HS-5 (cell line): ENCODE data around the gene RAB3IL1.

Experiments
- DNase-seq: peaks from one replicate; pipeline ENCODE4 v3.0.0-alpha.2; 2012; ENCODE audit warnings: low read depth

The RAB3IL1 gene

DNA sequence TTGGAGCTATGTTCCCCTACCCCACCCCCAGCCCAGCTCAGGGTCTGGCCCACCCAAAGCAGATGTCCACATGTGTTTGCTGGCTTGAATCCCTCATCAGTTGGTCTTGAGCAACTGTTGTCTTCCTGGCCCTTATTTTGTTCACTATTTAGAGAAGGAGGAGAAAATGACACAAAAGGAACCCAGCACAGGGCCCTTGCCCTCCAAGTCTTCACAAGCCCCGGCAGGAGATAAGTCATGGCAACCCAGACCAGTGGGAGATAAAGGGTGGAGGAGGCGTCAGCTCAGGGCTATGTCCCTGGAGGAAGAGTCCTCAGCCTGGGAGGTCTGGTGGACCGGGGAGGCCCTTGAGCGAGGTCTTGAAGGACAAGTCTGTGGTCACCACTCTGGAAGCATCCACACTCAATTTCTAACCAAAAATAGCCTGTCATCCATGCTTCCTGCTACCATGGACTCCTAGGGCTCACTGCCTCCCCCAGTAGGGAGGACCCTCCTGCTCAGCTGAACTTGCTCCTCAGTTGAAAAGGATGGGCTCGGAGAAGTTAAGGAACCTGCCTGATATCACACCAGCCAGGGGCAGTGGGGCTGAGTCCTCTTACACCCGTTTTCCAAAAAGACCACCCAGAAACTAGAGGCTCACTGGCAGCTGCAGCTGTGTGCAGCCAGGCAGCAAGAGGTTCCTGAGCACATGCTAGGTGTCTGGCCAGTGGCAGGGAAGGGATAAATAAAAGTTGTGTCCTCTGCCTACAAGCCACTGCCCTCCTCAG, 1.8 kb upstream of the RAB3IL1 start:
- DNase-seq, result no peak

- no peak for DNase-seq
Measured at GRCh38 chr11:61918251-61918937, 1.0 kb upstream of the RAB3IL1 start.

DNA sequence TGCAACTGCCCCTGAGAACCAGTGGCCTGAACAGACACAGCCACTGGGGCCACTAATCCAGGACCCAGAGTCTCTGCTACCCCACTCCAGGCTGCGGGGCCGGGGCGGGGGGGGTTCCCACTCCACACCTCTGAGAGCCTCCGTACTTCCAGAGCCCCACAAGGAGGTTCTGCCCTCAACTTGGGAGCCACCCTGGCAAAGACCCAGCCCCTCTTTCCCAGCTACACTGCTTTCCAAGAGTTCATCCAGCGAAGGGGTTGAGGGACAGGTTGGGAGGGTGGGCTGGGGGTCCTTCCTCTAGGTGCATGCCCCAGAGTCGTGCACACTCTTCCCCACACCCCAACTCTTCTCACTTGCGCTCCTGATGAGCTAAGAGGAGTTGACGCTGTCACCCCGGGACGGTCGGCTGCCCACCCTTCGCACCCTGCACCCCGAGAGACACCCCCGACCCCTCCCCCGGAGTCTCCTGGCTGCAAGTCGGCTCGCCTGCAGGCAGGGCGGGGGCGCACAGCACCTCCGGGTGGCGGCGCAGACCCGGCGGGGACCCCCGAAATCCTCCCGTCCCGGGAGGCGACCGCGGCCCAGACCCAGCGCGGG, 531 bp downstream of the RAB3IL1 start:
- no peak for DNase-seq

GRCh38 chr11:61914471-61915171, 2.7 kb downstream of the RAB3IL1 start:
- no peak for DNase-seq

DNA sequence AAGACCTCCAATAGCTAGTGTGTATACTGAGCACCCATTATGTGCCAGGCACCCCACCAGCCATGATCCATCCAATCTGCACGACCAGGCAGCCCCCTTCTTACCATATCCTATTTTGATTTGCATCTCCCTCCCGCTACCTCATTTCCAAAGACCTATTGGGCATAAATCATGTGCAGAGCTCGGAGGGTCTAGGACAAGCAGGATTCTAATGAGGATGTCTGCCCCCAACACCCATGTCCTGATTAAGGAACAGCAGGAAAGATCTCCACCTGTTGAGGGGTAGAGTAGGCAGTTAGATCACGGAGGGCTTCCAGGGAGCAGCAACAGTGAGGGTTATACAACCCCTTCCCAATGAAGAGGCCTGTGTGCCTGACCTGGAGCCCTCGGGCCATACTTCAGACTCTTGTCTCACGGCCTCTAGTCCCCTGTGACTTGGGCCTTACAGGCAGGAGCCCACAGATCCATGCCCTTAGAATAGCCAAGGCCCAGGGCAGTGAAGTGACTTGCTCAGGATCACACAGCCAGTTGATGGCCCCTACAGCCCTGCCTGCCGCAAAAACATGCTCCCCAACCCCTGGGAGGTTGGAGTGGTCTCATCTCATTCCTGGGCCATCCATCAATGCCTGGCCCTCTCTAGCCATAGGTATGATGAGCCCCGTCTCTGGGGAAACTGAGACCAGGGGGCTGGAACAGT, 3.5 kb downstream of the RAB3IL1 start:
- DNase-seq, result no peak

GRCh38 chr11:61912991-61913698, 4.2 kb downstream of the RAB3IL1 start:
- DNase-seq, result no peak

DNA sequence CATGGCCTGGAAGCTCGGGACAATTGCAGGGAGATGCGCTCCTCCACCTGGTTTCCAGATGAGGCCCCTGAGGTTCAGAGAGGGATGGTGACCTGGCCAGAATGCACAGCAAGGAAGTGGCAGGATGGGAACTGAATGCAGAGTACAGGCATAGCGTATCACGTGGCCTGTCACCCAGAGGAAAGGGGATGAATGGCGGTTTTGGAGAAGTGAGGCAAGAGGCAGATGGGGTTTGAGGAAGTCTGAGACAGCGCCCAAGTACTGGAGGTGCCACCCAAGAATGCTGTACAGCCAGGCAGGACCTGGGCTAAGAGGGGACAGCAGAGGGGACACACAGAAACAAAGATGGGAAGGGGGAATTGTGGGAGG, 4.9 kb downstream of the RAB3IL1 start:
- DNase-seq, result no peak

- DNase-seq, result no peak
Measured at GRCh38 chr11:61911701-61912529, 5.5 kb downstream of the RAB3IL1 start.

DNA sequence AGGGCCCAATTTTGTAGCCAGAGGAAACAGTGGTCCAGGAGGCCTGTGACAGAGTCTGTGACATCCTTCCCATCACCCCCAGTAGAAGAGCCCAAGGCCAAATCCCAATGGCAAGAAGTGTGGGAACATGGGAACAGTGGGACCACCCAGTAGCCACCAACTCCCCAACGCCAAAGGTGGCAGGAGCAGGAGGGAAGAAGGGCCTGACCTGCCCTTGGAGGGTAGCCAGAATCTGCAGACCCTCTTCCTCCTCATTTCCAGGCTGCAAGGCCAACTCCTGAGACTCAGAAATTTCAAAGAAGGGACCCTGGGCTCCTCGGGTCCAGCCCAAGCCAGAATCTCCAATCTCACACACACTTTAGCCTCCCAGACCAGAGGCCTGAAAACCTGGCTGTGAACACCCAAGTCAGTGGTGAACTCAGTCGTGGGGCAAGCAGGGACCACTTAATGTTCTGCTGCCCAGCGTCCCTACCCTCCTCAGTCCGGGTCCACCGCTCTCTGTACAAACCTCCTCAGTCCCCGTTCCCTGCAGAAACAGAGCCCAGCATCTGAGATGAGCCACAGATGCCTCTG, 6.2 kb downstream of the RAB3IL1 start:
- DNase-seq, result no peak

GRCh38 chr11:61910187-61911127, 6.9 kb downstream of the RAB3IL1 start:
- DNase-seq, result no peak

- no peak for DNase-seq
Measured at GRCh38 chr11:61908730-61909316, 8.5 kb downstream of the RAB3IL1 start.

GRCh38 chr11:61907871-61908729, 9.3 kb downstream of the RAB3IL1 start:
- no peak for DNase-seq

GRCh38 chr11:61907282-61907681, 10.1 kb downstream of the RAB3IL1 start:
- DNase-seq, result no peak

- no peak for DNase-seq
Measured at GRCh38 chr11:61906522-61906909, 10.8 kb downstream of the RAB3IL1 start.

- no peak for DNase-seq
Measured at GRCh38 chr11:61905801-61906521, 11.4 kb downstream of the RAB3IL1 start.

DNA sequence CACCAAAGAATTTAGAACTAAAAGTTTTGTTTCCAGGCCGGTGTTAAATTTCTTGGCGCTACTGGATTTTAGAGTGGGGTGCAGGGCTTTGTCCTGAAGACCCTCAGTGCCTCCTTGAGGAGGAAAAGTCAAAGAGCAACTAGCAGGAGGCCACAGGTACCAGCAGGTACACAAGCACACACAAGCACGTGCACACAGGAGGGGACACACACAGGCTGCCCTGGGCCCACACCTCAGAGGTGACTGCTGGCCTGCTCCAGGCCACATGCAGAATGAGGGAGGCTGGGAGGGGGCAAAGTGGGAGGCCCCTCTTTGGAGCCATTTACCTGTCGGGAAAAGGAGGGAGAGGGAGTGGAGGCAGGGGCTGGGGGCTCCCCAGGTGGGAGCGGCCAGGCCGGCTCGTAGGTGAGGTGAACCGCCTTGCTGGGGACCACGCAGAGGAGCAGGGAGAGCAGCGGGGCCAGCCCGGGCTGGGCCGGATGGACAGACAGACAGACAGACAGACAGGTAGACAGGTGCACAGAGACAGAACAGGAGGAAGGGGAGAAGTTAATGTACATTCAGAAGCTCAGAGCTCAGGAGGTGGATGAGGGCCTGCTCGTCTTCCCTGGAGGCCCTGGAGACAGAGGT, 12.2 kb downstream of the RAB3IL1 start:
- DNase-seq, result no peak
